ENCODE results near the gene TUBB8. TPM values are rescaled to one million over a fixed set of nuclear protein-coding genes. Genes with fewer than 3 reads are reported as not detected.

Gene TUBB8
- total and polyA plus RNA-seq, 7 experiments from 2014 or later: 1.3 TPM; not detected in 6

Other genes starting within 250 kb of the TUBB8 start
- gene ZMYND11, start 86.2 kb upstream of the TUBB8 start, total RNA-seq: 10 to 100 TPM; 38.5 to 63.1 (median 42.5) TPM
- gene ZMYND11, start 86.2 kb upstream of the TUBB8 start, polyA plus RNA-seq: 10 to 100 TPM; 25.7 to 41.9 TPM

Data from naive thymus-derived CD4-positive, alpha-beta T cell (primary cell).